NOMO-1 treated with DMSO at 0.1 percent for 48 hours (cell line): ENCODE data around the gene RNF123.

ENCODE experiments used
- DNase-seq: peaks from one replicate; lab custom pipeline; 2025; ENCODE audit not compliant: unreplicated experiment; lab: John Stamatoyannopoulos, UW

RNF123 gene

DNA sequence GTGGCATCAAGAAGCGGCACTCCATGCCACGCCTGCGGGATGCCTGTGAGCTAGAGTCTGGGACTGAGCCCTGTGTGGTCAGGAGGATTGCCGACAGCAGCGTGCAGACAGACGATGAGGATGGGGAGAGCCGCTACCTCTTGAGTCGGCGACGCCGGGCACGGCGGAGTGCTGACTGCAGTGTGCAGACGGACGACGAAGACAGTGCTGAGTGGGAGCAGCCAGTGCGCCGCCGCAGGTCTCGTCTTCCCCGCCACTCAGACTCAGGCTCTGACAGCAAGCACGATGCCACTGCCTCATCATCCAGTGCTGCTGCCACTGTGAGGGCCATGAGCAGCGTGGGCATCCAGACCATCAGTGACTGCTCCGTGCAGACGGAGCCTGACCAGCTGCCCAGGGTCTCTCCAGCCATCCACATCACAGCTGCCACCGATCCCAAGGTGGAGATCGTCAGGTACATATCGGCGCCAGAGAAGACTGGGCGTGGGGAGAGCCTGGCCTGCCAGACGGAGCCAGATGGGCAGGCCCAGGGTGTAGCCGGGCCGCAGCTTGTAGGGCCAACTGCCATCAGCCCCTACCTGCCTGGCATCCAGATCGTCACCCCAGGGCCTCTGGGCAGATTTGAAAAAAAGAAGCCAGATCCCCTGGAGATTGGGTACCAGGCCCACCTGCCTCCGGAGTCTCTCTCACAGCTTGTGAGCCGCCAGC, 32.0 kb upstream of the RNF123 start:
- no peak for DNase-seq

GRCh38 chr3:49658711-49659110, 30.6 kb upstream of the RNF123 start:
- no peak for DNase-seq

DNA sequence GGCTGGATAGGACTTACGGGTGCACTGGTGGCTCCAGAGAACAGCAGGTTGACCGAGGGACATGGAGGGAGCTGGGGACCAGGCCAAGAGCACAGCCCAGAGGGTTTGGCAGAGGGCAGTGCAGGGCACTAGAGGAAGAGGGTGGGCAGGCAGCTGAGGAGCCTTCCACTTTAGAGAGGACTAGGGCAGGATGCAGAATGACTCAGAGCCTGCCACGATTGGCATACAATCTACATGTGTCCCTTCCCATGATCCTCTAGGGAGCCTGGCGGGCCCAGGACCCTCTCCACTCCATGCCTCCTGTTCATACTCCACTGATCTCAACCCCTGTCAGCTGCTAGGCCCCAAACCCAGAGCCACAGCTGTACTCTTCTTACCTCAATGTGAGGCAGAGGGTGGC, 29.6 kb upstream of the RNF123 start:
- DNase-seq = no peak

DNA sequence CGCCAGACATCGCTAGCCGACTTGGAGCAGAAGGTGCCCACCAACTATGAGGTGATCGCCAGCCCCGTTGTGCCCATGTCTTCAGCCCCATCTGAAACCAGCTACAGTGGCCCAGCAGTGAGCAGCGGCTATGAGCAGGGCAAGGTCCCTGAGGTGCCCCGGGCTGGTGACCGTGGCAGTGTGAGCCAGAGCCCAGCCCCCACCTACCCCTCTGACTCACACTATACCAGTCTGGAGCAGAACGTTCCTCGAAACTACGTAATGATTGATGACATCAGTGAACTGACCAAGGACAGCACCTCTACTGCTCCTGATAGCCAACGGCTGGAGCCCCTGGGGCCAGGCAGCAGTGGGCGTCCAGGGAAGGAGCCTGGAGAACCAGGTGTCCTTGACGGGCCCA, 28.1 kb upstream of the RNF123 start:
- no peak for DNase-seq

DNA sequence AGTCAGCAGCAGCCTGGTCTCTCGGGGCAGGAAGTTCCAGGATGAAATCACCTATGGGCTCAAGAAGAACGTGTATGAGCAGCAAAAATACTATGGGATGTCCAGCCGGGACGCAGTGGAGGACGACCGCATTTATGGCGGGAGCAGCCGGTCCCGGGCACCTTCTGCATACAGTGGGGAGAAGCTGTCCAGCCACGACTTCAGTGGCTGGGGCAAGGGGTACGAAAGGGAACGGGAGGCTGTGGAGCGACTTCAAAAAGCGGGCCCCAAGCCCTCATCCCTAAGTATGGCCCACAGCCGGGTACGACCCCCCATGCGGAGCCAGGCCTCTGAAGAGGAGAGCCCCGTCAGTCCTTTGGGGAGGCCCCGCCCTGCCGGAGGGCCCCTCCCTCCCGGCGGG, 27.3 kb upstream of the RNF123 start:
- no peak for DNase-seq

DNA sequence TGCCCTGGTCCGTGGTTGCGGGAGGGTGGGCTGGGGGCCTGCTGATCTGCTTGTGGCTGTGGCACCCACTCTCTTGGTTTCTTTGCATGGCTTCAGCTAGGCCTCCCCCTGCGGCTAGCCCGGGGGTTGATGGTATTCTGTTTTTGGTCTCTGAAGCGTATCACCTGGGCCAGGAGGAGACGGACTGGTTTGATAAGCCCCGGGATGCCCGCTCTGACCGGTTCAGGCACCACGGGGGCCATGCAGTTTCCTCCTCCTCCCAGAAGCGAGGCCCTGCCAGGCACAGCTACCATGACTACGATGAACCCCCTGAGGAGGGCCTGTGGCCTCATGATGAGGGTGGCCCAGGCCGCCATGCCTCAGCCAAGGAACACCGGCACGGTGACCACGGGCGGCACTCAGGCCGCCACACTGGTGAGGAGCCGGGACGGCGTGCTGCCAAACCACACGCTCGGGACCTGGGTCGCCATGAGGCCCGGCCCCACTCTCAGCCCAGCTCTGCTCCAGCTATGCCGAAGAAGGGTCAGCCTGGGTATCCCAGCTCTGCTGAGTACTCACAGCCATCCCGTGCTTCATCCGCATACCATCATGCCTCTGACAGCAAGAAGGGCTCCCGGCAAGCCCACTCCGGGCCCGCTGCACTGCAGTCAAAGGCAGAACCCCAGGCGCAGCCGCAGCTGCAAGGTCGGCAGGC, 26.5 kb upstream of the RNF123 start:
- DNase-seq = no peak

GRCh38 chr3:49663831-49664230, 25.5 kb upstream of the RNF123 start:
- DNase-seq = no peak

DNA sequence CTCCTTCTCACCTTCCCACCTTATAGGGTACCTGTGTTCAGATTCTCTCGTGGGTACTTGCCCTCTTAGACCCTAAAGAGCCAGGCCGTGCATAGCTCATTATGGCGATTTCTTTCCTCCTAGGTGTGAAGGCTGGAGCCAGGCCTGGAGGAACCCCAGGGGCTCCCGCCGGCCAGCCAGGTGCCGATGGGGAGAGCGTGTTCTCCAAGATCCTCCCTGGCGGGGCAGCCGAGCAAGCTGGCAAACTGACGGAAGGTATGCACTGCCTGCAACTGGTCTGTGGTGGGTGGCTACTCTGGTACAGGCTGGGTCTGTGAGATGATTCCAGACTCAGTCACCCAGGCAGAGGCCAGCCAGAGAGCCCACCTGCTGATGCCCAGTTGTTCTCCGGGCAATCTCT, 25.1 kb upstream of the RNF123 start:
- DNase-seq = no peak

GRCh38 chr3:49665822-49666519, 23.4 kb upstream of the RNF123 start:
- DNase-seq = no peak

- DNase-seq = no peak
These were observed 22.8 kb upstream of the RNF123 start for GRCh38 chr3:49666592-49666991.

DNA sequence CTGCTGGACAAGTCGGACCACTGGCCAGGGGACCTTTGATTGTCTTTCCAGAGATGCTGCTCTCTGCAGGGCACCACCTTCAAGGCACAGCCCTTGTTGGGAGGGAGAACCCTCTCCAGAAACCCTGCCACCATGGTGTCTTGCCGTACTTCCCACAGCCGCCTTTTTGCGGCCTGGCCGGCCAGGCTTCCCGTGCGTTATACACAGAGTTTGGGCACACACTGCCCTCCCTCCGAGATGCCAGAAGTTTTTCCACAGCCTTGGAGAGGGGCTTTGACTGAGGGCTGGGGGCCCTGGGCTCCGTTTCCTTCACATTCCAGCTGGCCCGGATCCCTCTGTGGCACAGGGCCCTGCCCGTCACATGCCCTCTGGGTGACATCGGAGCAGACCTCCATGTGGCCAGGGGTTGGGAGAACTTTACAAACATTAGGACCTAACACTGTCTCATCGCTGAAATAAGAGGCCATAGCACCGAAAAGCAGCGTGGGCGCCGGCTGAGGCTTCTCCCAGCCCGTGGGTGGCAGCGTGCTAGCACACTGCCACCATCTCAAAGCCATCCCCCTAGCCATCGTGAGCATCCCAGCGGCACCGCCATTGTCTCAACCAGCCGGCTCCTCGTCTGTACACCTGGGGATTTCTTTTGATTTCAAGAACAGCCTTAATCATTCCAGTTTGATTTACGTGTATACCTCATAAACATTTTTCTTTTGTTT, 21.5 kb upstream of the RNF123 start:
- DNase-seq = no peak

GRCh38 chr3:49668414-49668797, 21.0 kb upstream of the RNF123 start:
- DNase-seq = no peak

GRCh38 chr3:49668861-49669260, 20.5 kb upstream of the RNF123 start:
- no peak for DNase-seq

- DNase-seq = no peak
These were observed 20.0 kb upstream of the RNF123 start for GRCh38 chr3:49669352-49669751.

DNA sequence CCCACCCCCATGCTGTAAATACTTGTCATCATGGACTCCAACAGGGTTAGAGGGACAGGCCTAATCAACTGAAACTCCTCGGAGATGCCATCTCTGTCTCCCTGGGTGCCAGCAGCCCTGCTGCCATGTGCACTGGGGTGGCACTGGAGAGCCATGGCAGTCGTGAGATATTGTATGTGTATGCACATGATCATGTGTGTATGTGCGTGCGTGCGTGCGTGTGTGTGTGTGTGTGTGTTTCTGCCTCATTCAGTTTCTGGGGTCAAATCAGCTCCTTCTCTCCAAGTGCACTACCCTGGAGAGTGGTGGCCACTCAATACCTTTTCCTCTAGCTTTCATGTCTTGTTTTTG, 18.4 kb upstream of the RNF123 start:
- DNase-seq = no peak

GRCh38 chr3:49671291-49672288, 17.8 kb upstream of the RNF123 start:
- no peak for DNase-seq

DNA sequence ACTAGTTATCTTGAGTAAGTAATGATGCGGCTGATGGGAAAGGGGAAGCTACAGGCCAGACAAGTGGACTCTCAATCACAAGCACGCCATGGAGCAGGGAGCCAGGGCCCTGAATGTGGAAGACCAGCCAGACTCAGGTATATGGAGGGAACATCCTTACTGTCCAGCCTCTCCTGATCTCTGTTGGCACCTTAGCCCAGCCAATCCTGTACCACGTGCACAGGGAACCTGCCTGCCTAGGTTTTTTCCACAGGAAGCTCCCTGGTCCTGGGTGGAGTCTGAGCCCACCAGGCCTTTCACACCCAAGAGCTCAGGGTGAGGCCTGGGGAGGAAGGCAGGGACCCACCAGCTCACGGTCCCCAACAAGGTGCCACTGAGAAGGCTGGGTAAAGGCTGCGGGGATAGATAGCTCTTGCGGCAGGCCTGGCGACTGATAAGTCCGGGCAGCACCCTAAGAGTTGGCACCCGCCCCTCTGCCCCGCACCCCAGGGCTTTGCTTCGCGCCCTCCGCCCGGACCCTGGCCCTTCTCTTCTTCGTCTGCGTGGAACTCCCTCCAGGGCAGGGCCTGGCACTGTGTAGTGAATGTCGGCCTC, 16.1 kb upstream of the RNF123 start:
- DNase-seq = no peak

GRCh38 chr3:49673715-49674496, 15.5 kb upstream of the RNF123 start, which contains the start of gene APEH:
Gene APEH (plus strand): TSS chr3:49674351. CDS start chr3:49674402, 51 bp downstream.
- no peak for DNase-seq

- no peak for DNase-seq
These were observed 14.8 kb upstream of the RNF123 start for GRCh38 chr3:49674497-49674983.
